Subcutaneous abdominal adipose tissue (tissue), 5 donors: Measurements from ENCODE around the gene NUMA1.

ENCODE experiments used
- H3K27ac ChIP-seq: one replicate; pipeline ENCODE4 v1.7.0; 2013; ENCODE audit warnings: low read depth, mild to moderate bottlenecking, inconsistent platforms, low read length, moderate library complexity
- H3K27me3 ChIP-seq, 5 donors: one replicate each; pipeline ENCODE4 v1.7.0; 2013; ENCODE audit warnings: low read length in 5 of 5, inconsistent platforms in 1 of 5; ENCODE audit not compliant: control insufficient read depth in 5 of 5, insufficient read depth in 4 of 5
- H3K36me3 ChIP-seq, 5 donors: one replicate each; pipeline ENCODE4 v1.7.0; 2013; ENCODE audit warnings: low read length in 5 of 5; ENCODE audit not compliant: control insufficient read depth in 5 of 5, insufficient read depth in 5 of 5
- H3K4me1 ChIP-seq, 5 donors: one replicate each; pipeline ENCODE4 v1.7.0; 2013; ENCODE audit warnings: low read length in 5 of 5, mild to moderate bottlenecking in 3 of 5, moderate library complexity in 1 of 5; ENCODE audit not compliant: control insufficient read depth in 5 of 5, insufficient read depth in 5 of 5
- H3K4me3 ChIP-seq, 5 donors: one replicate each; pipeline ENCODE4 v1.7.0; 2013; ENCODE audit warnings: low read length in 5 of 5, low read depth in 1 of 5
- H3K9ac ChIP-seq, 5 donors: one replicate each; pipeline ENCODE4 v1.7.0; 2013; ENCODE audit warnings: low read length in 5 of 5, mild to moderate bottlenecking in 4 of 5, moderate library complexity in 3 of 5
- H3K9me3 ChIP-seq, 5 donors: one replicate each; pipeline ENCODE4 v1.7.0; 2013; ENCODE audit warnings: low read length in 5 of 5; ENCODE audit not compliant: control insufficient read depth in 5 of 5
- donor health status: healthy.
- donor health status: healthy.
- donor health status: healthy.
- donor health status: healthy.
- donor health status: healthy.

Gene NUMA1

DNA sequence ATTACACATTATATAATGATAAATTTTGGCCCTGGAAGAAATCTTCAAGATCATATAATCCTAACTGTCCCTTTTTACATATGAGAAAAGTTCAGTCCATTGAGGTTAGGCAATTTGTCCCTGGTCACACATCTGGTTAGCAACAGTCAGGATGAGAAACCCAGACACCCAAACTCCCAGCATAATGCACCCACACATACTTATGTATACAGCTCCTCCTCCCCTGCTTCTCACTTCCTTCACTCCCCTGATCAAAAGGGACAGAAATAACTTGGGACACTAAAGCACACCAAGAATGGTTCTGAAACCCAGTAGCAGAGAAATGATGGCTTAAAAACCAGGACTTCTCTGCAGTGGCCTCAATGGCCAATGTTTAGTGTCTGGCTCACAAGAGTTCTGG, 11.1 kb downstream of the NUMA1 start:
- Histone ChIP-seq H3K9me3 (no peaks in the 10 kb centered on the region), H3K27me3 (no peaks in the 10 kb centered on the region), H3K36me3 (peaks cover 0 to 3% (median 0%) of the 10 kb centered on the region in 5 donors), H3K4me3 (peak overlapping the region in 3 of 5 donors; percentile 7 to 44 (median 32)), H3K9ac (peak overlapping the region; percentile 30 to 74 (median 57)), H3K27ac (peak overlapping the region; percentile 98), H3K4me1 (peaks cover 5 to 53% (median 43%) of the 10 kb centered on the region in 5 donors)

GRCh38 chr11:72067676-72068075, 12.7 kb downstream of the NUMA1 start:
- Histone ChIP-seq H3K4me3 (no peak overlapping the region), H3K9ac (no peak overlapping the region), H3K27me3 (no peaks in the 10 kb centered on the region), H3K4me1 (peaks cover 5 to 53% (median 43%) of the 10 kb centered on the region in 5 donors), H3K27ac (peak overlapping the region; percentile 98), H3K36me3 (peaks cover 0 to 5% (median 0%) of the 10 kb centered on the region in 5 donors), H3K9me3 (no peaks in the 10 kb centered on the region)

DNA sequence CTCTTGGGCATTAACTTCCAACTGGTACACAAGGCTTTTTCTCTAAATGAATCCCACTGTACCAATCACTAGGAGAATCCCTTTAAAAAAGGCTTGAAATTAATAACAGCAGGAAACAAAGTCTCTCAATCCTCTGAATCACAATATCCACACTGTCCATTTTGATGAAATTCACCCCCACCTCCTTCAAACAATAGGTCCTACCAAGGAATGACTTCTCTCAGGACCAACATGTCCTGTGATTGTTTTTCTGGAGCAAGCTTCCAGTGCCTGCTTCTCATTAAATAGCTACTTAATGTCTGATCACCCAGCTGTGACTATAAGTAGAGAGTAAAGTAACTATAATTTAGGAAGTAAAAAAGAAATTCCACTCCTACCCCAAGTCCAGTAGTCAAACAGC, 13.1 kb downstream of the NUMA1 start:
- peaks cover 0 to 5% (median 0%) of the 10 kb centered on the region in 5 donors for H3K36me3 ChIP-seq
- H3K9me3 ChIP-seq: no peaks in the 10 kb centered on the region
- H3K27me3 ChIP-seq: no peaks in the 10 kb centered on the region
- H3K4me1 ChIP-seq: peaks cover 5 to 49% (median 39%) of the 10 kb centered on the region in 5 donors
- H3K4me3 ChIP-seq: peak overlapping the region in 1 of 5 donors; percentile 17
- peak overlapping the region in 3 of 5 donors; percentile 12 to 72 (median 48) for H3K9ac ChIP-seq
- H3K27ac ChIP-seq: peak overlapping the region; percentile 98

DNA sequence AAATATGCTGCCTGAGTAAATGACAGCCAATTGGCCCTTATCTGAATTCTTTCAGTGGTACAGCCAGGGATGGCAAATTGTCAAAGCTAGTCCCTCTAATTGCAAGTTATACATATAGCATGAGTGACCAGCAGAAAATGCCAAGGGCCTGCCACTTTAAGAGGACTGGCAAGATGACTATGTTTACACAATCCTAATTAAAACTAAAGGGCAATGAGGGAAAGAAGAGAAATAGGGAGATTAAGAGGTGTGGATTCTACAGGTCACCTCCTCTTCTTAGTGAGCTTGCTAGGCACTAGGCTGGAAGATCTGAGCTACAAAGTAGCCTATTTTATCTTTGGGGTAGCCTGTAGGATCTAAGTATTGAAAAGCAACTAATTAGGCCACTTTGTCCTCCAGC, 13.5 kb downstream of the NUMA1 start:
- Histone ChIP-seq H3K9ac (peak overlapping the region in 3 of 5 donors; percentile 12 to 72 (median 48)), H3K9me3 (no peaks in the 10 kb centered on the region), H3K4me3 (peak overlapping the region in 1 of 5 donors; percentile 17), H3K27ac (peak overlapping the region; percentile 98), H3K27me3 (no peaks in the 10 kb centered on the region), H3K4me1 (peaks cover 5 to 45% (median 39%) of the 10 kb centered on the region in 5 donors), H3K36me3 (peaks cover 0 to 5% (median under 1%) of the 10 kb centered on the region in 5 donors)

DNA sequence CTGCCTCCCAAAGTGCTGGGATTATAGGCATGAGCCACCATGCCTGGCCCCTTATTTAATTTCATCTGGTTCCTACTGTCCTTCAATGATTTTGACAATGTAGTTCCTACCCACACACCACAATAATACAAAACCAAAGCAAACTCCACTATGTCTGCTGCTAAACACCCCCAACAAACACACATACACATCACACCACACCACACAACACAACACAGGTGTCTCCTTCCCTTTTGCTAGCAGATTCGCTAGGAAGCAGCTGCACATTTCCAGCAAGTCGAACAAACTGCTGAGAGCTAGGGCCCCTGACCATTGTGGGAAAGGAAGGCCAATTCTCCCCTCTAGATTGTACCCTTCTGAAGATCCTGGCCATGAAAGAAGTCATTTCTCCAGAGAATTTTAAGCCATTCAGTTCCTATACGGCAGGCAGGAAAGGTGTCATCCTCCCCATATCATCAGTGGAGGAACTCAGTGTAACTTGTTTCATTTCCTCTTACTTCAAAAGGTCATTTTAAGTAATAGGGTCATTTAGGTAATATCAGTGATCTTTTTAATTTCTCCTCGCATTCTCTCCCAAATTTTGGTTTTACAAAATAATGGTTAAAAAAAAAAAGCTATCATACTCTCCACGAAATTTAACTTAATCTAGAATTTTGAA, 18.5 kb downstream of the NUMA1 start:
- Histone ChIP-seq H3K4me3 (no peak overlapping the region), H3K9ac (no peak overlapping the region), H3K4me1 (peaks cover 2 to 8% (median 8%) of the 10 kb centered on the region in 5 donors), H3K36me3 (peaks cover 0 to 18% (median 2%) of the 10 kb centered on the region in 5 donors), H3K9me3 (no peaks in the 10 kb centered on the region), H3K27ac (no peak overlapping the region), H3K27me3 (no peaks in the 10 kb centered on the region)

- Histone ChIP-seq H3K9me3 (no peaks in the 10 kb centered on the region), H3K4me1 (no peaks in the 10 kb centered on the region), H3K27ac (no peak overlapping the region), H3K27me3 (no peaks in the 10 kb centered on the region), H3K4me3 (no peak overlapping the region), H3K9ac (no peak overlapping the region), H3K36me3 (peaks cover 0 to 18% (median 2%) of the 10 kb centered on the region in 5 donors)
These were observed 21.8 kb downstream of the NUMA1 start for GRCh38 chr11:72058416-72059034.

DNA sequence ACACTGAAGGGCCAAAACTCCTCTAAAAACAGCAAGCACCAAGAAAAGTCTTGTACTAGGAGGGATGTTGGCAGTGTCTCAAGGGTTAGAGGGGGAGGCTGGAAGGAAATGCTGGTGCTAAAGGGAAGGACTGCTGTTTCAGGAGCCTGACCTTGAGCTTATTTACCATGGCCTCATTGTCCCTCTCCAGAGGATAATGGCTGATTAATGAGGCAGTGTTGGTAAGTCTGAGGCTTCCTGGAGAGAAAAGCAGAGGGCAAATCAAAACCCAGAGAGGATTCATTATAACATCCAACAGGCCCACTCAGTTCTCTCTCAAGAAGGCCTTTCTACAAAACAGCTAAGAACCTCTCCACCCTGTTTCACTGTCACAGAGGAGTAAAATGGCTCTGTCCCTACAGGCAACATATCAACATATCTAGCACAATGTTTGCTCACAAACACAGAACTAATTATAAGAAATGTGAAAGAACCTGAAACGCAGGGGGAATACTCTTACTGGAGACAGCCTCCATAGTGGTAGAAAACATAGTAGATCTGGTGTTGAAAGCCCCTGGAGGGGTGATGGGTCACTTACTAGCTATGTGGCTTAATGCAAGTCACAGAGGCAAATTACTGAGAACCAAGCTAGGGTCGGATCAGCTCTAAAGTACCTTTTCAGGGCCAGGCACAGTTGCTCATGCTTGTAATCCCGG, 31.4 kb downstream of the NUMA1 start:
- Histone ChIP-seq H3K27ac (peak overlapping the region; percentile 55), H3K4me1 (peaks cover 13 to 39% (median 39%) of the 10 kb centered on the region in 5 donors), H3K36me3 (peaks cover 0 to 4% (median 0%) of the 10 kb centered on the region in 5 donors), H3K4me3 (no peak overlapping the region), H3K9ac (peak overlapping the region in 3 of 5 donors; percentile 8 to 64 (median 50)), H3K27me3 (no peaks in the 10 kb centered on the region), H3K9me3 (no peaks in the 10 kb centered on the region)

DNA sequence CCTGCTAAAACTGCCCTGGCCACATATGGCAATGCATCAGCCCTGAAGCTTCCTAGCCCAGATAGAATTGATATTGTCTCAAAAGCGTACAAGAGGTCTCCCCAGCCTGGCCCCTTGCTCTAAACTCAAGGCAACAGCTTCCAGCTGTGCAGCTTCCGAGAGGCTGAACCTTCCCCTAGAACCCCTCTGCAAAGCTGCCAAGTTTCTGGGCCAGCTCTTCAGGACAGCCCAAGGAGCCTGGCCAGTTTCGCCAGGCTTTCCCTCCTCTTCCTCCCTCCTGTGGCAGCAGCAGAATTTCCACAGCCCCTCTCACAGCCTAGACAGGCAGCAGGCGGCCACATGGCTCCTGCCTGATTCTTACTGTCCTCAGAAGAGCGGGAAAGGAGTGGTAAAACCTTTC, 34.5 kb downstream of the NUMA1 start:
- Histone ChIP-seq H3K4me1 (peaks cover 15 to 63% (median 58%) of the 10 kb centered on the region in 5 donors), H3K9ac (peak overlapping the region in 3 of 5 donors; percentile 12 to 47 (median 32)), H3K27ac (peak overlapping the region; percentile 60), H3K4me3 (peak overlapping the region in 3 of 5 donors; percentile 15 to 17 (median 16)), H3K9me3 (no peaks in the 10 kb centered on the region), H3K27me3 (no peaks in the 10 kb centered on the region), H3K36me3 (peaks cover 0 to 4% (median 0%) of the 10 kb centered on the region in 5 donors)

DNA sequence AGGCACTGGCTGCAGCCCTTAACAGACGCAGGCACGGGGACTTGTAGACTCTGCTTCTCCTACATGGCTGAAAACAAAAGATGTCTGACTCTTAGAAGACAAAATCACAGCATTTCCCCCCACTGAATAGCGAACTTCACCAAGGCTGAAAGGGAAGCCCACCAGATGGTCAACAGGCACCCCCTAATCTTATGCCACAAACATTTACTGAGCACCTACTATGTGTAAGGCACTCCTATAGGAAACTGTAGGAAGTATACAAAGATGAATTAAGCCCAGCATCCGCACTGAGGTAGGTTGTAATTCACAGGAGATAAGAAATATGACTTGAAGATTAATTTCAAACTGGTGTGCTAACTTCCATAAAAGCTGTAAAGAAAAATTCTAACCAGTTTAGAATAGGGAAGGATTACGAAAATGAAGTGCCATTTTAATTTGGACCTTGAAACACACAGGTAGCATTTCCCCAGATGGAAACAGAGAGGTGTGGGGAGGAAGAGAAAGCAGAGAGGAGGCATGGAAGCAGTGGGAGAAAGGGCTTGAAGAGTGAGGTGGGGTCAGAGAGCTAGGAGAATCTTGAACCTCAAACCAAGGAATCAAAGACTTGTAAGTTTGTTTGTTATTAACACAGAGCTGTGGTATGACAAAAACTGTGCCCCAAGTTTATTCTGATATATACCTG, 38.1 kb downstream of the NUMA1 start:
- peaks cover 23 to 82% (median 72%) of the 10 kb centered on the region in 5 donors for H3K4me1 ChIP-seq
- H3K9me3 ChIP-seq: no peaks in the 10 kb centered on the region
- peak overlapping the region; percentile 74 to 92 (median 87) for H3K4me3 ChIP-seq
- peak overlapping the region; percentile 57 to 91 (median 85) for H3K9ac ChIP-seq
- peak overlapping the region; percentile 99 for H3K27ac ChIP-seq
- H3K27me3 ChIP-seq: no peaks in the 10 kb centered on the region
- no peaks in the 10 kb centered on the region for H3K36me3 ChIP-seq
